GM18520 (cell line): Measurements from ENCODE around the gene GNMT.
"Not testable (repeated sequence)": the region's sequence is repeated elsewhere in the genome, so short reads cannot be mapped to it uniquely, and the experiment has no call there.

Source experiments
- ATAC-seq: cut with Tn5 transposase; IDR thresholded peaks from one replicate; pipeline ENCODE4 v1.9.1; 2021; ENCODE audit not compliant: unreplicated experiment

The GNMT gene

DNA sequence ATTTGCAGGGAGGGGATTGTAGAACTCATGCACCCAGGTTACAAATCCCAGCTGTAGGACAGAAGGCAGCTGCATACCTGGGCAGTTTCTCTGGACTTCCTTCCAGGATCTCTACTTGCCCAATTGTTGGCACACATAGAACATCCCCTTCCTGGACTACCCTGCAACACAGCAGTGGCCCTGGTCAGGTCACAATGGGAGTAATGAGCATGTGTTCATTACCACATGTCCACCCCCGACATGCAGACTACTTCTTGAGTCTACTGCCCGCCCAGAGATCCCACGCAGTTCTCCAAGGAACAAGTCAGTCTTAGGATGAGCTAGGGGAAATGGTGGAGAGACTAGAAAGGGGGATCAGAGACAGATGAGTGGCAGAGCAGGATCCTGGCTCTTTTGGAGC is 13.4 kb downstream of the GNMT start:
- ATAC-seq, result no peak

DNA sequence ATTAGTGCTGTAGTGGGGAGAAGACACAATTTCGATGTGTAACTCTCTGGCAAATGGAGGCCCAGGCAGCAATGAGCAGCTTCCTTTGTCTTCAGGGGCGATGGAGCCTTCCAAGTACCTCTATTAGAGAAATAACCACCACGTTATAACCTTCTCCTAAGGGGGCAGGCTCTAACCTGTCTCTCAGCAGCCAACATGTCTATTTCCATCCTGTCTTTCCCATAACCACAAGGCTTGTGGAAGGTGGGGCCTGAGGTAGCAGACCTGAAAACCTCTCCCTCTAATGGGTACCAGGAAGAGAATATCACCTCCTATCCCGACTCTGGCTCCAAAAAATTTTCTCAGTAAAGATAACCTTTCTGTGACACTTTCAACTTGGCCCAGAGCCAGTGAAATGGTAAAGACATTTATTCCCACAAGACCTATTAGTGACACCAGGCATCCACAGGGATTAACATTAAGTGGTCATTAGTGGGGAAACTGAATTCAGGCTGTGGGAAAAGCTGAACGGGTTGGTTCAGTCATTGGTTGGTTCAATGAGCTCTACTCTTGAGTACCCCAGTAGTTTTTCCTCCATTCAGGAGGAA is 14.5 kb downstream of the GNMT start:
- ATAC-seq, result no peak

DNA sequence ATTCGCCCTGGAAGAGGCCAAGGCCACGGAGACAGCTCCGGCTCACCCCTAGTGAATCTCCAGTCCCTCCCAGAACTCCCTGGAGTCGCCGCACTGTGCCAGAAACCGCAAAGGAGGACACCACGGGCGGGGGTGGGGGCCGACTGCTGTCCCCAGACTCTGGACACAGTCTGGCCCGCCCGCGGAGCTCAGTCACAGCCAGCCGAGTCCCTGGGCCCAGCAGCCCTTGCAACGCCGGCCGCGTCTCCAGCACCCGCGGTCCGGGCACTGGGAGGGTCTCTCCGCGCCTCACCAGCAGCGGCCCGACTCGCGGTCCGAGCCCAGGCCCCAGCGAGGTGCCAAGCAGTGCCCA is 17.9 kb downstream of the GNMT start:
- no peak for ATAC-seq

GRCh38 chr6:42978839-42979522 is 18.4 kb downstream of the GNMT start, which contains the start of gene PEX6:
Gene PEX6 (minus strand): TSS chr6:42979181. CDS start chr6:42979150, 31 bp downstream.
- ATAC-seq, result peak; percentile 69

- no peak for ATAC-seq
Observed at GRCh38 chr6:42979523-42980177, 19.1 kb downstream of the GNMT start.

- no peak for ATAC-seq
Observed at GRCh38 chr6:42981836-42982235, 21.3 kb downstream of the GNMT start.

DNA sequence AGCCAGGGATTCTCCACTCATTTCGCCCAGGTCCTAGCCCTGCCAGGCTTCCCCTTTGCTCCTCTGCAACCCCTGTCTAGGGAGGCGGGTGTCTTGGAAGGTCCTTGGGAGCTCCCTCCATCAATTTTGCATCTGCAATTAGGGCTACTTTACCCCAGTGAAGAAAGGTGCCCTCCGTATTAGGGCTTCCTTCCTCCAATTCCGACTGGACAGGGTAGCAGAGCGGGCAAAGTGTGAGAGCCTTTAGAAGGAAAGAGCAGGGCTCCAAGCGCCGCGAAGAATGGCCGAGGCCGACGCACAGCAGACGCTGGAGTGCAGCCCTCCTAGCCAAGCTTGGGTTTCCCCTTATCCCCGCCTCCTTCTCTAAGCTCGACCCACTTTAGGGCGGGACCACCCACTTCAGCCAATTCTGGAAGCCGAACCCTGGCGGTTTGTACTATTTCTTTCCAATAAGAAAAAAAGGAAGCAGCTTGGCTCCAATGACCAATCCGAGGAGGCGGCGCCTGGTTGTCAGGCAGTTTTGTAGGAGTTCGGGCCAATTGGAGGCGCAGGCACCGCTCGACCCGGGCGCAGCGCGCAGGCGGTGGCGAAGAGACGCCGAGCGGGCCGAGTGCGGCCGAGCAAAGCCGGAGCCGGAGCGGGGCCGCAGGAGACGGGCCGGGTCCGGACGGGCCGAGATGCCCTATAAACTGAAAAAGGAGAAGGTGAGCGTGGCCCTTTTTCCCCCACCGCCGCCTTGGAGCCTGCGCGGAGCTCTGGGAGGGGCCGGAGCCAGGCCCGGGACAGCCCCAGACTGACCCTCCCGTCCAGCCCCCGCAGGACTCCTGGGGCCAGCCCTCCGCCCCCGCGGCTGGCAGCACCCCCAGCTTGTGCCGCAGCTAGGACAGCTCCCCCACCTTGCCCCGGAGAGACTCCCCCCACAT is 23.7 kb downstream of the GNMT start, which contains the start of gene PPP2R5D:
TSS of gene PPP2R5D (plus strand) at position 570 of the 923 bp plus-strand sequence. CDS start at position 678, 108 bp downstream.
- ATAC-seq, result peak; percentile 93

DNA sequence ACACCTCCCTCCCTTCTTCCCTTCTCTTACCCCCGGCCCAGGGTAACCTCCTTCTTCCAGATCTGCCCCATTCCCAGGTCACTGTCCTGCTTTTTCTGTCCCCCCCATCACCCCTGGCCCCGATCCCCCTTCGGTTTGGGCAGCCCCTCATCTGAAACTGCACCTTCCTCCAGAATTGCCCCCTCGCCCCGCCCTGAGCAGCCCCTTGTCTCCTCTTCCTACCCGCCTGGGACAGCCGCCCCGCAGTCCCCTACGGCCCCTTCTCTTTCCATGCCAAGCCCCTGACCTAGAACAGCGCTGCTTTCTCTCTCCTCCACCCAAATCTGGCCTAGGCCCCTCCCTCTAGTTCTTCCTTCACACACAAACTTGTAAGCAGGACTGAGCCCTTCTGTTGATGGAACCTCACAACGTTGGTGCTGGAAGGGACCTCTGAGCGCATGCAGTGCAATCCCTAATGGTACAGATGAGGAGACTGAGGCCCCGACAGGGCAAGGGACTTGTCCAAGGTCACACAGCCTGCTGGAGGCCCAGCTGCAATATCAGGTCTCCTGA is 24.4 kb downstream of the GNMT start:
- no peak for ATAC-seq

DNA sequence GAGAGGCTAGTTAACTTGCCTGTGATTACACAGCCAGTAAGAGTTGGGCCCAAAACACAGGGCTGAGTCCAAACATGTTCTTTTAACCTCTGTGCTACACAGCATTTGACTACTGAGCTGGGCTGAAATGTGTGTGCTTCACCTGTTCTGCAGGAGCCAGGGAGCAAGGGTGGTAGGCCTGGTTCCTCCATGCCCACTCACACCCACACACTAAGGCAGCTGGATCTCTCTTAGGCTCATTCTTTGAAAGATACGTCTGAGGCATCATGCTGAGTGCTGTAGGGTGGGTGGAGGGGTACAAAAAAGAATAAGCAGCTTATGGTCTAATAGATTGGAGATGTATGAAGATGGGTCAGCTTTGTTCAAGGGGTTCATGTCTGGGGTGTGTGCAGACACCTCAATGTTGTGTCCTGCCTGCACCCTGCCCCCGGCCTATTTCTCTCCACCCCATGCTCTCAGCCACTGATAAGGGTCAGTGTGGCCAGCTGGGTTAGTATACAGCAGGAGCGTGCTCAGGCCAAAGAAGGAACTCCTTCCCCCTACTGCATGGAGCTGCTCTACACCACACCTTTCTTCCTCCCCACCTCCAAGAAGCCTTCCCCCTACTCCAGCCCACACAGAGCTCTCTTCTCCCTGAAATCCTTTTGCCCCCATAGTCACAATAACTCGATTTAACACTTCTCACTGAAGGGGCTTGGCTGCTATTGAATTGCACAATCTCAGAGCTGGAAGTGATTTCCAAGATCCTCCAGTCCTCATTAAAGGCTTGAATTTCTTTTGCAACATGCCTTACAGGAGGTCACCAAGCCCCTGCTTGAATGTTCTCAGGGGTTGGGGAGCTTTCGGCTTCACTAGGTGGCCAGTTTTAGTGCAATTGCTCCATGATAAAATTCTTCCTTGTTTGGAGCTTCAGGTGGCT is 27.2 kb downstream of the GNMT start:
- ATAC-seq, result no peak

DNA sequence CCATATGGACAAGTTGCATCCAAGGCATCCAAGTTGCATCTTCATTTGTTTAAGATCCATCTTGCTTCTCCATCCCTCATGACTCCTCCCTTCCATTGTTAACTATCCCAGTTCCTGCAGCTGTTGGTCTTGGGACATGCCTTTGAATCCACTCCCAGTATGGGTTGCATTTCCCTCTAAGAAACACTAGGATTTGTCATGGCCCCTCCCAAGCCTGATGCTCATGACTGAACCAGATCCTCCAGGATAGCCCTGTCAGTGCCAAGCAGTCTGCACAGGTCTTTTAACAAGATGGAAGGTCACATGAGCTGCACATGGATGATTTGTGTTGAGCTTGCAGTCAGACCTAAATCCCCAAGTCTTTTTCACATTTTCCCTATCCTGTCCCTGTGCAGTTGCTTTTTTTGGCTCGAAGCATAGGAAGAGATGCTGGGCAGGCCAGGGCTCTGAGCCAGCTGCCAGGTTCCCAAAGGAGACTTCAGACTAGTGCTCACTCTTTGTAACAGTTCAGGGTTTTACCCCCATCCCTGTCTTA is 28.0 kb downstream of the GNMT start:
- ATAC-seq, result no peak

- no peak for ATAC-seq
Observed at GRCh38 chr6:42989923-42990322, 29.4 kb downstream of the GNMT start.

- ATAC-seq, result no peak
Observed at GRCh38 chr6:42993445-42993844, 32.9 kb downstream of the GNMT start.

GRCh38 chr6:42996513-42996912 is 36.0 kb downstream of the GNMT start:
- ATAC-seq, result no peak

DNA sequence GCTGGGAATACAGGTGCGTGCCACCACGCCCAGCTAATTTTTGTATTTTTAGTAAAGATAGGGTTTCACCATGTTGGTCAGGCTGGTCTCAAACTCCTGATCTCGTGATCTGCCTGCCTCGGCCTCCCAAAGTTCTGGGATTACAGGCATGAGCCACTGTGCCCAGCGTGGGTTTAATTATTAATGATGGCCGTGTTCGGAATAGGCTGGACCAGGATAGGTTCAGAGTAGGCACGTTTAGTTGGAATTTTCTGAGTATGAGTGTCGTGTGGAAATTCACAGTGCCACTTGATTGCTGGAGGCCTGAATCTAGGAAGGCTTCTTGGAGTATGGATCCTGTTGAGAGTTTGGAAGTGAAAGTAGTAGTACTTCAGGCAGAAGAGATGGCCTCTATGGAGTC is 37.7 kb downstream of the GNMT start:
- not testable (repeated sequence) for ATAC-seq

DNA sequence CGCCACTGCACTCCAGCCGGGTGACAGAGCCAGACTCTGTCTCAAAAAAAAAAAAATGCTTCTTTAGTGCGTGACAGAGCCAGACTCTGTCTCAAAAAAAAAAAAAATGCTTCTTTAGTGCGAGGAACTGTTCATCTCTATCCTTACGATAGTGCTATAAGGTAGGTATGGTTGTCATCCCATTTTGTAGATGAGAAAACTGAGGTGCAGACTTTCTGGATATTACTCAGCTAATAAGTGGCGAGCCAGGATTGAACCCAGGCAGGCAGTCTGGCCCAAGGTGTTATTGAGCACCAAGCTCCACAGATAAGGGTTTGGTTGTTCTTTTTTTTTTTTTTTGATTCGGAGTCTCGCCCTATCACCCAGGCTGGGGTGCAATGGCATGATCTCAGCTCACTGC is 41.3 kb downstream of the GNMT start:
- ATAC-seq, result no peak

GRCh38 chr6:43005844-43006243 is 45.3 kb downstream of the GNMT start:
- ATAC-seq, result no peak

DNA sequence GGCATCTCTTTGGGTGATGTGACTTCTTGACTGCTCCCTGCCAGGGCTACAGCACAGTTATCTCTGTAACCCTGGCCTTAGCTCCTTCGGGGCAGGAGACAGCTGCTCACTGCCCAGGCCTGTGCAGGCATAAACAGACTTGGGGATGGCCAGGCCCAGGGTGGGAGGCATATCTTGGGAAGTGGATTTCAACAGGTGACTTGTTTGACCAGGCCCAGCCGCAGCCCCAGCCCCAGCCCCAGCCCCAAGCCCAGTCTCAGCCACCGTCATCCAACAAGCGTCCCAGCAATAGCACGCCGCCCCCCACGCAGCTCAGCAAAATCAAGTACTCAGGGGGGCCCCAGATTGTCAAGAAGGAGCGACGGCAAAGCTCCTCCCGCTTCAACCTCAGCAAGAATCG is 45.7 kb downstream of the GNMT start:
- no peak for ATAC-seq

- ATAC-seq, result no peak
Observed at GRCh38 chr6:43007126-43007525, 46.6 kb downstream of the GNMT start.

DNA sequence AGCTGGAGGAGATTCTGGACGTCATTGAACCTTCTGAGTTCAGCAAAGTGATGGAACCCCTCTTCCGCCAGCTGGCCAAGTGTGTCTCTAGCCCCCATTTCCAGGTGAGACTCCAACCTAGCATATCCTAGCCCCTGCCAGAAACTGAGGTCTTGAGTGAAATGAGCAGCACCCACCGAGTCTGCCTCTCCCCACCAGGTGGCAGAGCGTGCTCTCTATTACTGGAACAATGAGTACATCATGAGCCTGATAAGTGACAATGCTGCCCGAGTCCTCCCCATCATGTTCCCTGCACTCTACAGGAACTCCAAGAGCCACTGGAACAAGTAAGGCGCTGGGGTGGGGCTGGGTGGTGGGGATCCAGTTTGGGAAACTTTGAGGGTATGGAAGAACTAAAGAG is 48.6 kb downstream of the GNMT start:
- no peak for ATAC-seq

DNA sequence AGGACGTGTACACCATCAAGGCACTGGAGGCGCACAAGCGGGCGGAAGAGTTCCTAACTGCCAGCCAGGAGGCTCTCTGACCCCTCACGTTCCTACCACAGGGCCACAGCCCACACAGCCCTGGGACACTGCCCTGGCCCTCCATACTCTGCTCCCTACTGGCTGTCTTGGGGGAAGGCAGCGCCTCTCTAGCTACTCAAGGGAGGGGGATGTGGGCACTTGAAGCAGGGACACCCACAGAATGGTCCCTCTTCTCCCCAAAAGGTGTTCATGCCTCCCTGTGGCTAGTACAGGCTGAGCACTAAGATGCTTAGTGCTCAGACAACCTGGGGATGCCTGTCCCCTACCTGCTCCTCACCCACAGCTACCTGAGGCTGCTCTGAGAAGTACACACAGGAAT is 50.7 kb downstream of the GNMT start:
- no peak for ATAC-seq
